PC-3 (cell line): ENCODE data around the gene PRRG3. TPM values are rescaled to one million over a fixed set of nuclear protein-coding genes. Genes with fewer than 3 reads are reported as not detected.

Experiments
- ATAC-seq: fragments of 200-7000 bp; cut with Tn5 transposase; 2 replicates; pipeline ENCODE4 v1.9.1; 2020; ENCODE audit warnings: mild to moderate bottlenecking, moderate library complexity
- BruUV-seq: library from RNA; stranded (reverse); fragments of 400-500 nt; replicated peaks from 2 replicates; lab custom pipeline; 2021; lab: Mats Ljungman, UMichigan
- CTCF ChIA-PET: fragments of 300-600 bp; sonication (Branson Sonifier 250); formaldehyde crosslinking; loops from one replicate; lab custom pipeline; 2022; ENCODE audit warnings: antibody characterized with exemption; lab: Charles Lee
- POLR2A ChIA-PET: fragments of 300-600 bp; sonication (Branson Sonifier 250); formaldehyde crosslinking; loops from one replicate; lab custom pipeline; 2022; ENCODE audit warnings: antibody characterized with exemption; ENCODE audit not compliant: unreplicated experiment; lab: Charles Lee
- DNase-seq: peaks from one replicate; pipeline ENCODE4 v3.0.0-alpha.2; 2015
- H2AFZ ChIP-seq: fragments of 300-600 bp; sonication (generic); 2 replicates; pipeline ENCODE4 v1.6.0; 2016; ENCODE audit warnings: antibody characterized with exemption, low read length
- H3F3A ChIP-seq: fragments of 300-600 bp; sonication (generic); one replicate; pipeline ENCODE4 v1.6.0; 2017; ENCODE audit warnings: antibody characterized with exemption, low read length, control low read depth, mild to moderate bottlenecking; ENCODE audit not compliant: unreplicated experiment
- H3K27ac ChIP-seq: fragments of 300-600 bp; sonication (generic); 2 replicates; pipeline ENCODE4 v1.5.1; 2016; ENCODE audit warnings: mild to moderate bottlenecking, low read length
- H3K27me3 ChIP-seq: fragments of 300-600 bp; sonication (generic); 2 replicates; pipeline ENCODE4 v1.6.1; 2016; ENCODE audit warnings: low read length, mixed read lengths
- H3K36me3 ChIP-seq: fragments of 300-600 bp; sonication (generic); 2 replicates; pipeline ENCODE4 v1.6.1; 2016; ENCODE audit warnings: low read depth, mixed run types, low read length, mixed read lengths
- H3K4me1 ChIP-seq: fragments of 300-600 bp; sonication (generic); 2 replicates; pipeline ENCODE4 v1.5.1; 2016; ENCODE audit warnings: low read length; ENCODE audit not compliant: insufficient read depth
- H3K4me2 ChIP-seq: fragments of 300-600 bp; sonication (generic); 2 replicates; pipeline ENCODE4 v1.6.0; 2016; ENCODE audit warnings: low read length
- H3K4me3 ChIP-seq: fragments of 300-600 bp; sonication (generic); 2 replicates; pipeline ENCODE4 v1.5.1; 2016; ENCODE audit warnings: mild to moderate bottlenecking, low read length, mixed read lengths
- H3K79me2 ChIP-seq: fragments of 300-600 bp; sonication (generic); 2 replicates; pipeline ENCODE4 v1.6.1; 2017; ENCODE audit warnings: low read length, mixed read lengths
- H3K9ac ChIP-seq: fragments of 300-600 bp; sonication (generic); 2 replicates; pipeline ENCODE4 v1.6.0; 2016; ENCODE audit warnings: mild to moderate bottlenecking, low read length
- H3K9me2 ChIP-seq: fragments of 300-600 bp; sonication (generic); replicated peaks from 2 replicates; pipeline ENCODE4 v1.6.1; 2016; ENCODE audit warnings: mixed run types, low read length, mixed read lengths
- H3K9me3 ChIP-seq: fragments of 300-600 bp; sonication (generic); 2 replicates; pipeline ENCODE4 v1.6.1; 2016; ENCODE audit warnings: low read length, mixed read lengths
- H4K20me1 ChIP-seq: fragments of 300-600 bp; sonication (generic); 2 replicates; pipeline ENCODE4 v1.6.1; 2016; ENCODE audit warnings: low read length, mixed read lengths
- EZH2 ChIP-seq: fragments of 300-600 bp; sonication (generic); IDR thresholded peaks from one replicate; pipeline ENCODE4 v1.6.1; 2017; ENCODE audit warnings: antibody characterized with exemption, mild to moderate bottlenecking, low read length; ENCODE audit not compliant: unreplicated experiment
- EZH2phosphoT487 ChIP-seq: fragments of 300-600 bp; sonication (generic); IDR thresholded peaks from 2 replicates; pipeline ENCODE4 v1.6.1; 2018; ENCODE audit warnings: mild to moderate bottlenecking, antibody characterized with exemption, low read length, borderline replicate concordance
- intact Hi-C: fragments of 100-400 bp; cut with micrococcal nuclease; formaldehyde crosslinking; loops from 2 replicates; pipeline ENCODE4 v1.9.0; 2023
- total RNA-seq: library from RNA; depleted of rRNA; stranded (reverse); fragments of >200 nt; gene quantifications from 2 replicates; pipeline ENCODE4 v1.2.3, GENCODE V29; 2014
- TF ChIP-seq, protein P1 (sequence below): fragments of 300-600 bp; sonication (generic); conservative IDR thresholded peaks from 2 replicates; pipeline ENCODE4 v1.5.1; 2017; ENCODE audit warnings: antibody characterized with exemption, low read depth, mild to moderate bottlenecking, low read length

The PRRG3 gene
- total RNA-seq, 1 experiment from 2014 or later, result not detected

DNA sequence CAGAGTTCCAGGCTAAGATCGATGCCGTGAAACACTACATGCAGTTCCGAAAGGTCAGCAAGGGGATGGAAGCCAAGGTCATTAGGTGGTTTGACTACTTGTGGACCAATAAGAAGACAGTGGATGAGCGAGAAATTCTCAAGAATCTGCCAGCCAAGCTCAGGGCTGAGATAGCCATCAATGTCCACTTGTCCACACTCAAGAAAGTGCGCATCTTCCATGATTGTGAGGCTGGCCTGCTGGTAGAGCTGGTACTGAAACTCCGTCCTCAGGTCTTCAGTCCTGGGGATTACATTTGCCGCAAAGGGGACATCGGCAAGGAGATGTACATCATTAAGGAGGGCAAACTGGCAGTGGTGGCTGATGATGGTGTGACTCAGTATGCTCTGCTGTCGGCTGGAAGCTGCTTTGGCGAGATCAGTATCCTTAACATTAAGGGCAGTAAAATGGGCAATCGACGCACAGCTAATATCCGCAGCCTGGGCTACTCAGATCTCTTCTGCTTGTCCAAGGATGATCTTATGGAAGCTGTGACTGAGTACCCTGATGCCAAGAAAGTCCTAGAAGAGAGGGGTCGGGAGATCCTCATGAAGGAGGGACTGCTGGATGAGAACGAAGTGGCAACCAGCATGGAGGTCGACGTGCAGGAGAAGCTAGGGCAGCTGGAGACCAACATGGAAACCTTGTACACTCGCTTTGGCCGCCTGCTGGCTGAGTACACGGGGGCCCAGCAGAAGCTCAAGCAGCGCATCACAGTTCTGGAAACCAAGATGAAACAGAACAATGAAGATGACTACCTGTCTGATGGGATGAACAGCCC is 48.6 kb downstream of the PRRG3 start:
- Histone ChIP-seq H3K36me3 (no peaks in the 10 kb centered on the region), H3K27ac (no peak overlapping the region), H3K4me1 (no peaks in the 10 kb centered on the region), H3K79me2 (no peaks in the 10 kb centered on the region), H3K27me3 (no peaks in the 10 kb centered on the region; the same call in 1 of the 2 replicates), H3F3A (no peaks in the 10 kb centered on the region), H3K9me3 (no peaks in the 10 kb centered on the region), H3K4me3 (no peak overlapping the region), H2AFZ (no peak overlapping the region), H4K20me1 (no peaks in the 10 kb centered on the region), H3K9me2 (no peaks in the 10 kb centered on the region), H3K9ac (no peak overlapping the region), H3K4me2 (no peak overlapping the region)
- BruUV-seq, result no TSS peak
- ChIA-PET POLR2A (no interaction called here), CTCF (no interaction called here)
- DNase-seq (no peak), ATAC-seq (no peak)
- intact Hi-C loops, result no loop called here
- TF ChIP-seq, protein P1, sequence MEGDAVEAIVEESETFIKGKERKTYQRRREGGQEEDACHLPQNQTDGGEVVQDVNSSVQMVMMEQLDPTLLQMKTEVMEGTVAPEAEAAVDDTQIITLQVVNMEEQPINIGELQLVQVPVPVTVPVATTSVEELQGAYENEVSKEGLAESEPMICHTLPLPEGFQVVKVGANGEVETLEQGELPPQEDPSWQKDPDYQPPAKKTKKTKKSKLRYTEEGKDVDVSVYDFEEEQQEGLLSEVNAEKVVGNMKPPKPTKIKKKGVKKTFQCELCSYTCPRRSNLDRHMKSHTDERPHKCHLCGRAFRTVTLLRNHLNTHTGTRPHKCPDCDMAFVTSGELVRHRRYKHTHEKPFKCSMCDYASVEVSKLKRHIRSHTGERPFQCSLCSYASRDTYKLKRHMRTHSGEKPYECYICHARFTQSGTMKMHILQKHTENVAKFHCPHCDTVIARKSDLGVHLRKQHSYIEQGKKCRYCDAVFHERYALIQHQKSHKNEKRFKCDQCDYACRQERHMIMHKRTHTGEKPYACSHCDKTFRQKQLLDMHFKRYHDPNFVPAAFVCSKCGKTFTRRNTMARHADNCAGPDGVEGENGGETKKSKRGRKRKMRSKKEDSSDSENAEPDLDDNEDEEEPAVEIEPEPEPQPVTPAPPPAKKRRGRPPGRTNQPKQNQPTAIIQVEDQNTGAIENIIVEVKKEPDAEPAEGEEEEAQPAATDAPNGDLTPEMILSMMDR, result no peak
- TF ChIP-seq EZH2 (no peak), EZH2phosphoT487 (no peak)

DNA sequence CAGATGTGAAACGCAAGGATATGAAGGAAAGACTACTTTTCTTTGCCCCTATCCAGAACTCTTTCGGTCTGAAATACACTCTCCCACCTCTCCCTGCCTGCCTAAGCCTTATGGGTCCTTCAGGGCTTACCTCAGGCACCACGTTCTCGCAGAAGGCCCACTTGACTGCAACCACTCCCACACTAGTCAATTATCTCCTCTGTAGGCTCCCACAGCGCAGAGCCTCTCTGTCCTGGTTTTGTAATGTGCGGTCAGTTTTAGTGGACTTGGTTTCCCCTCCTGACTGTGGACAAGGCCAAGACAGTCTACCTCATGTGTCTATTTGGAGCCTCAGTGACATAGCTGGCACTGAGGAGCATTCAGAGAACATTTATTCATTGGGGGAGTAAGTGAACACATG is 50.4 kb downstream of the PRRG3 start:
- Histone ChIP-seq H3K27me3 (no peaks in the 10 kb centered on the region; the same call in 1 of the 2 replicates), H3K4me1 (no peaks in the 10 kb centered on the region), H4K20me1 (no peaks in the 10 kb centered on the region), H3F3A (no peaks in the 10 kb centered on the region), H3K4me3 (no peak overlapping the region), H3K9me3 (no peaks in the 10 kb centered on the region), H3K9ac (no peak overlapping the region), H3K27ac (no peak overlapping the region), H2AFZ (no peak overlapping the region), H3K4me2 (no peak overlapping the region), H3K36me3 (no peaks in the 10 kb centered on the region), H3K79me2 (no peaks in the 10 kb centered on the region), H3K9me2 (no peaks in the 10 kb centered on the region)
- TF ChIP-seq EZH2phosphoT487 (no peak), EZH2 (no peak)
- TF ChIP-seq, protein P1, result no peak
- intact Hi-C loops, result no loop called here
- POLR2A ChIA-PET, result no interaction called here
- CTCF ChIA-PET, result no interaction called here
- BruUV-seq, result no TSS peak
- no peak for ATAC-seq
- no peak for DNase-seq

DNA sequence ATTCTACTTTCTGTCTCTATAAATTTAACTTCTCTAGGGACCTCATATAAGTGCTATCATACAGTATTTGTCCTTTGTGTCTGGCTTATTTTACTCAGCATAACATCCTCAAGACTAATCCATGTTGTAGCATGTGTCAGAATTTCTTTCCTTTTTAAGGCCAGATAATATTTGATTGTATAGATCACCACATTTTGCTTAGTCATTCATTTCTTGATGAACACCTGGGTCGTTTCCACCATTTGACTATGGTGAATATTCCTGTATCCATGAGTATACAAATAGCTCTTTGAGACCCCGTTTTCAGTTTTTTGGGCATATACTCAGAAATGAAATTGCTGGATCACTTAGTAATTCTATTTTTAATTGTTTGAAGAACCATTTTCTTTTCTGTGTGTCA is 51.2 kb downstream of the PRRG3 start:
- no peaks in the 10 kb centered on the region for H3F3A ChIP-seq
- CTCF ChIA-PET, result no interaction called here
- no peak overlapping the region for H3K9ac ChIP-seq
- H3K9me2 ChIP-seq, result no peaks in the 10 kb centered on the region
- TF ChIP-seq, protein P1, result no peak
- TF ChIP-seq EZH2, result no peak
- TF ChIP-seq EZH2phosphoT487, result no peak
- no peak overlapping the region for H2AFZ ChIP-seq
- H4K20me1 ChIP-seq, result no peaks in the 10 kb centered on the region
- H3K4me3 ChIP-seq, result no peak overlapping the region
- no peaks in the 10 kb centered on the region for H3K4me1 ChIP-seq
- no peaks in the 10 kb centered on the region for H3K36me3 ChIP-seq
- no TSS peak for BruUV-seq
- no peak overlapping the region for H3K4me2 ChIP-seq
- H3K9me3 ChIP-seq, result no peaks in the 10 kb centered on the region
- DNase-seq (no peak), ATAC-seq (no peak)
- H3K27me3 ChIP-seq, result no peaks in the 10 kb centered on the region; the same call in 1 of the 2 replicates
- no peak overlapping the region for H3K27ac ChIP-seq
- intact Hi-C loops, result no loop called here
- POLR2A ChIA-PET, result no interaction called here
- no peaks in the 10 kb centered on the region for H3K79me2 ChIP-seq
